GM18511 (cell line): Measurements from ENCODE around the gene AXIN1.
A peak's percentile ranks its signal among the peaks of the same experiment; 100 is the strongest.
"Not testable (repeated sequence)": the region's sequence is repeated elsewhere in the genome, so short reads cannot be mapped to it uniquely, and the experiment has no call there.

Experiments used
- ATAC-seq: cut with Tn5 transposase; IDR thresholded peaks from one replicate; pipeline ENCODE4 v1.9.1; 2021; ENCODE audit warnings: mild to moderate bottlenecking, moderate library complexity; ENCODE audit not compliant: unreplicated experiment

The AXIN1 gene

GRCh38 chr16:356741-357140, 4.2 kb upstream of the AXIN1 start:
- ATAC-seq: no peak

GRCh38 chr16:354971-355461, 2.5 kb upstream of the AXIN1 start:
- ATAC-seq: no peak

GRCh38 chr16:354291-354881, 1.9 kb upstream of the AXIN1 start:
- no peak for ATAC-seq

- ATAC-seq: no peak
These were observed 1.1 kb upstream of the AXIN1 start for GRCh38 chr16:353404-354290.

GRCh38 chr16:351804-352520, 561 bp downstream of the AXIN1 start:
- ATAC-seq: peak; percentile 23

GRCh38 chr16:350203-350602, 2.3 kb downstream of the AXIN1 start:
- no peak for ATAC-seq

GRCh38 chr16:349211-349610, 3.3 kb downstream of the AXIN1 start:
- no peak for ATAC-seq

- not testable (repeated sequence) for ATAC-seq
These were observed 4.0 kb downstream of the AXIN1 start for GRCh38 chr16:348495-348894.

- no peak for ATAC-seq
These were observed 5.3 kb downstream of the AXIN1 start for GRCh38 chr16:347203-347602.

- ATAC-seq: no peak
These were observed 5.9 kb downstream of the AXIN1 start for GRCh38 chr16:346587-346986.

- ATAC-seq: no peak
These were observed 6.8 kb downstream of the AXIN1 start for GRCh38 chr16:345772-346171.

- no peak for ATAC-seq
These were observed 9.9 kb downstream of the AXIN1 start for GRCh38 chr16:342455-343213.

GRCh38 chr16:341974-342336, 10.6 kb downstream of the AXIN1 start:
- not testable (repeated sequence) for ATAC-seq

- not testable (repeated sequence) for ATAC-seq
These were observed 11.2 kb downstream of the AXIN1 start for GRCh38 chr16:341095-341973.

- ATAC-seq: no peak
These were observed 12.0 kb downstream of the AXIN1 start for GRCh38 chr16:340370-341091.

- no peak for ATAC-seq
These were observed 12.8 kb downstream of the AXIN1 start for GRCh38 chr16:339680-340079.

- ATAC-seq: no peak
These were observed 14.4 kb downstream of the AXIN1 start for GRCh38 chr16:337975-338575.

GRCh38 chr16:337437-337836, 15.1 kb downstream of the AXIN1 start:
- no peak for ATAC-seq

- no peak for ATAC-seq
These were observed 16.3 kb downstream of the AXIN1 start for GRCh38 chr16:336269-336668.
